Measurements from ENCODE around the gene RBM19. TPM values are rescaled to one million over a fixed set of nuclear protein-coding genes. Genes with fewer than 3 reads are reported as not detected.

The RBM19 gene
- polyA plus RNA-seq, 1 experiment, result 15.5 TPM

DNA sequence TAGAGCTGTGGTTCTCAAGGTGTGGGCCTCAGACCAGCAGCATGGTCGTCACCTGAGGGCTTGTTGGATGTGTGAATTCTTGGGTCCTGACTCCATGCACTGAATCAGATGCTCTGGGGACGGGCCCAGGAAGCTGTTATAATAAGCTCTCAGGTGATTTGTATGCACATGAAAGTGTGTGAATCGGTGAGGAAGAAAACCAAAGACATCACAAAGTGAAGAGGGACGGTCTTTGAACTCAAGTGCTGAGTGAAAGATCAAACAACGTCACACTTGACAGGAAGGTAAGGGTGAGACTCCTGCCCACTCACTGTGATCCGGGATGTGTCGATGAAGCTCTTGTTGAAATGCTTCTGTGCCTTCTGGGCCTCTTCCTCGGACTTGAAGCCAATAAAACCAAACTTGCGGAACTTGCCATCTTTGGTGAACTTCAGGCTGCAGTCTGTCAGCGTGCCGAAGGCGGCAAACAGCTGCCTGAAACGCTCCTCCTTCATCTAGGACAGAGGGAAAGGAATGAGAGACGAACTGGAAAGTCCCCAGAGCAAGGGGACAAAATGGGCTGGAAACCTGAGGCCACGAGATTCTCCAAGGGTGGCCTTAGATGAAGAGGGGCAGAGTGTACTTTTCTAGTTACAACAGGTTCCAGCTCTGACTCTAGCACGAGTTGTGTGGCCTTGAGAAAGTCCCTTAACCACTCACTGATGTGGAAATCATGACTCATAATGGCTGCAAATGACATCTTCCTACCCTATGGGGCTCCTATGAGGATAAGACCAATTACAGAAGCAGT, 4.0 kb downstream of the RBM19 start:
- Histone ChIP-seq H3K4me3 (ENCODE audit: low read depth, low read length) (no peak overlapping the region), H3K27me3 (ENCODE audit: control insufficient read depth, insufficient read depth, low read length) (no peaks in the 10 kb centered on the region), H3K36me3 (ENCODE audit: control insufficient read depth, insufficient read depth, low read length) (peaks cover 28% of the 10 kb centered on the region)
- ChIA-PET POLR2A (no interaction called here), CTCF (interaction anchor here (0.9 kb wide), 1 partner anchor 19 kb away, joined by 3 read pairs; no protein-coding TSS in a partner anchor)
- TF ChIP-seq, protein P1, sequence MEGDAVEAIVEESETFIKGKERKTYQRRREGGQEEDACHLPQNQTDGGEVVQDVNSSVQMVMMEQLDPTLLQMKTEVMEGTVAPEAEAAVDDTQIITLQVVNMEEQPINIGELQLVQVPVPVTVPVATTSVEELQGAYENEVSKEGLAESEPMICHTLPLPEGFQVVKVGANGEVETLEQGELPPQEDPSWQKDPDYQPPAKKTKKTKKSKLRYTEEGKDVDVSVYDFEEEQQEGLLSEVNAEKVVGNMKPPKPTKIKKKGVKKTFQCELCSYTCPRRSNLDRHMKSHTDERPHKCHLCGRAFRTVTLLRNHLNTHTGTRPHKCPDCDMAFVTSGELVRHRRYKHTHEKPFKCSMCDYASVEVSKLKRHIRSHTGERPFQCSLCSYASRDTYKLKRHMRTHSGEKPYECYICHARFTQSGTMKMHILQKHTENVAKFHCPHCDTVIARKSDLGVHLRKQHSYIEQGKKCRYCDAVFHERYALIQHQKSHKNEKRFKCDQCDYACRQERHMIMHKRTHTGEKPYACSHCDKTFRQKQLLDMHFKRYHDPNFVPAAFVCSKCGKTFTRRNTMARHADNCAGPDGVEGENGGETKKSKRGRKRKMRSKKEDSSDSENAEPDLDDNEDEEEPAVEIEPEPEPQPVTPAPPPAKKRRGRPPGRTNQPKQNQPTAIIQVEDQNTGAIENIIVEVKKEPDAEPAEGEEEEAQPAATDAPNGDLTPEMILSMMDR (IDR thresholded peaks at IDR 0.05; ENCODE audit: insufficient read depth, low read depth, low read length), result no peak
- DNase-seq (ENCODE audit: low read depth), result no peak

DNA sequence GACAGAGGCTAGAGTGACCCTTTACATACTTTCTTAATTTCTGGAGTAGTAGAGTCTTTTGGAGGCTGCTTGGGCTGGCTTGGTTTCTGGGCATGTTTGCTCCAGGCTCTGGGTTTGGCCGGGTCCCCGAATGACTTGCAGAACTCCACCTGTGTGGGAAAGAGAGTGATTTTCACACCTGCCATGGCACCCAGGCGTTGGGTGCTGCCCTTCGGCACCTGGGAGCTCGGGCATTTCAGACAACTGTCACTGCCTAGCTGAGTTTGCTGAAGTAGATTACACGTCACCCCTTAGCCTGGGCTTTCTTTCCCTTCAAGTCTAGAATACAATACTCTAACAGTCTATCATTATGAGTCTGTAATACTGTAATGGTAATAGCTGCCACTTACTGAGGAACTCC, 6.1 kb downstream of the RBM19 start:
- peaks cover 37% of the 10 kb centered on the region for H3K36me3 ChIP-seq (ENCODE audit: control insufficient read depth, insufficient read depth, low read length)
- H3K27me3 ChIP-seq (ENCODE audit: control insufficient read depth, insufficient read depth, low read length), result no peaks in the 10 kb centered on the region
- ChIA-PET POLR2A (no interaction called here), CTCF (interaction anchor here (0.6 kb wide), 1 partner anchor 96 kb away, joined by 3 read pairs; no protein-coding TSS in a partner anchor)
- no peak overlapping the region for H3K4me3 ChIP-seq (ENCODE audit: low read depth, low read length)
- TF ChIP-seq, protein P1 (IDR thresholded peaks at IDR 0.05; ENCODE audit: insufficient read depth, low read depth, low read length), result no peak
- no peak for DNase-seq (ENCODE audit: low read depth)

DNA sequence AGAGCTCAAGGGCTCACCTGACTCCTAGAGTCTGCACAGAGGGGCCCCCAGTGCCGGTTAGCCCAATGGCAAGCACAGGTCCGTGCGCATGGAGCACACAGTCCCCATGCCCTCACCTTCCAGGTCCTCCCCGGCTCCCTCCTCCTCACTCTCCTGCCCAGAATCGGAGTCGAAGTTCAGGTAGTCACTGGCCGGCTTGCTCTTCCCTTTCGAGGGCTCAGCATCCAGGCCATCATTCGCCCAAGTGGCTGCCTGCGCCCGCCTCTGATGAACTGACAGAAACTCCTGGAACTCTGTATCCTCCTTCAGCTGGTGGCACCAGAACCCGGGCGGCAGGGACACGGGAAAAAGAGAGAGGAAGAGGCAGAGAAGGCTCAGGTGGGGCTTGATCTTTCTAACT, 7.0 kb downstream of the RBM19 start:
- POLR2A ChIA-PET, result no interaction called here
- TF ChIP-seq, protein P1 (IDR thresholded peaks at IDR 0.05; ENCODE audit: insufficient read depth, low read depth, low read length), result no peak
- Histone ChIP-seq H3K27me3 (ENCODE audit: control insufficient read depth, insufficient read depth, low read length) (no peaks in the 10 kb centered on the region), H3K4me3 (ENCODE audit: low read depth, low read length) (no peak overlapping the region), H3K36me3 (ENCODE audit: control insufficient read depth, insufficient read depth, low read length) (peaks cover 41% of the 10 kb centered on the region)
- DNase-seq (ENCODE audit: low read depth), result no peak
- CTCF ChIA-PET, result no interaction called here

DNA sequence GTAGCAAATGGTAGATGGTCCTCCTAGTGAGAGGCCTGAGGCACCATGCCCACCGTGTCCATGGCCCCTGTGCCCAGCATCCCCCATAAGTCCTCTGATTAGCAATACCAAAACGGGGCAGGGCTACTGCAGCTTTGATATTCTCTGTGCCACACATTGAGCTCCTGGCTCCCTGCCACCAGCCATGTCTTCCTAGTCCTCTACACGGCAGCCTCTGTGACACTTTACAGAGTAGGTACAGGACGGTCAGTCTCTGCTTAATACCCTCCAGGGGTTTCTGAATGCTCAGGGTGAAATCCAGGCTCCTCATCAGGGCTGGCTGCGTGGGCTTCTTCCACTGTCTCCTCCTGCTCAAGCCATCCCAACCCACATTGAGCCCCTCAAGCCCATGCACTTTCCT, 8.0 kb downstream of the RBM19 start:
- POLR2A ChIA-PET, result no interaction called here
- TF ChIP-seq, protein P1 (IDR thresholded peaks at IDR 0.05; ENCODE audit: insufficient read depth, low read depth, low read length), result no peak

DNA sequence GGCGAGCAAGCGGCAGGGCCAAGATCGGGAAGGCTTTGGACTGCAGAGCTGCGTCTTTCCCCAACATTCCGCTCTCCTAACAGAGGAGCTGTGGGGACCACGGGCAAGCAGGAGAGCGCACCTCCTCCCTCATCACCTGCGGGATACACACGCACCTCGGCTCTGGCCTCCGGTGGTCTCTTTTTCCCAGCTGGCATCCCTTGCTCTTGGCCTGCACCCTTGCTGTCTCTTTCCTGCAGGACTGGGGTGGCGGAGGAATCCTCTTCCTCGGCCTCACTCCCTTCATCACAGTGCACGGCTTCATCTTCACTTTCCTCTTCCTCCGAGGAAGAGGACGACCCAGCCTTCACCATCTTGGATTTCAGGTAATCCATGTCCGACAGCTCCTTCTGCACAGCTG, 8.5 kb downstream of the RBM19 start:
- H3K27me3 ChIP-seq (ENCODE audit: control insufficient read depth, insufficient read depth, low read length), result no peaks in the 10 kb centered on the region
- peaks cover 41% of the 10 kb centered on the region for H3K36me3 ChIP-seq (ENCODE audit: control insufficient read depth, insufficient read depth, low read length)
- CTCF ChIA-PET, result no interaction called here
- TF ChIP-seq, protein P1 (IDR thresholded peaks at IDR 0.05; ENCODE audit: insufficient read depth, low read depth, low read length), result no peak
- POLR2A ChIA-PET, result no interaction called here
- H3K4me3 ChIP-seq (ENCODE audit: low read depth, low read length), result no peak overlapping the region
- no peak for DNase-seq (ENCODE audit: low read depth)

More for the DNA sequence above, 8.0 kb downstream of the RBM19 start:
- Histone ChIP-seq H3K36me3 (ENCODE audit: control insufficient read depth, insufficient read depth, low read length) (peaks cover 41% of the 10 kb centered on the region), H3K4me3 (ENCODE audit: low read depth, low read length) (no peak overlapping the region), H3K27me3 (ENCODE audit: control insufficient read depth, insufficient read depth, low read length) (no peaks in the 10 kb centered on the region)
- no peak for DNase-seq (ENCODE audit: low read depth)
- CTCF ChIA-PET, result no interaction called here
